Measurements from ENCODE around the gene PTPRT. TPM values are rescaled to one million over a fixed set of nuclear protein-coding genes. Genes with fewer than 3 reads are reported as not detected.

Gene PTPRT
- total RNA-seq, 1 donor from 2014 or later, result not detected

DNA sequence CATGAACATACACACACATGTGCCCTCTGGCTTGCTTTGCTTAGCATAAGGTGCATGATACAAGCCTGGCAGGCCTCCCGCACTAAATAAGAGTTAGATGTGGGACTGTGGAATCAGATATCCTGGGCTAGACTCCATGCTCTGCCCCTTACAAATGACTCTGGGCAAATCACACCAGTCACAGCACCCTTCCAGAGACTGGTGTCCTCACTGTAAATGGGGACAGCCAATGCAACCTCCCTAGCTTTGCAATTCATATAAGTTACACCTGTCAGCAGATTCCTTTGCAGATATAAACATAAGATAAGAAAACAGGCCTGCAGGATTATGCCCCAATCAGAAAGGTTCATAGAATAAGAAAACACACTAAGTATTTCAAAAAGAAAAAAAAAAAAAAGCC, 174.1 kb downstream of the PTPRT start:
- Mint-ChIP-seq H3K27me3 (ENCODE audit: unreplicated experiment) (no peaks in the 10 kb centered on the region), H3K4me3 (ENCODE audit: unreplicated experiment) (no peak overlapping the region), H3K27ac (ENCODE audit: unreplicated experiment) (no peak overlapping the region), H3K9me3 (ENCODE audit: unreplicated experiment) (peaks cover 18% of the 10 kb centered on the region), H3K4me1 (ENCODE audit: unreplicated experiment) (no peaks in the 10 kb centered on the region), H3K36me3 (ENCODE audit: unreplicated experiment) (no peaks in the 10 kb centered on the region)
- DNase-seq (ENCODE audit: extremely low spot score, unreplicated experiment), result no peak
- TF ChIP-seq, protein P1, sequence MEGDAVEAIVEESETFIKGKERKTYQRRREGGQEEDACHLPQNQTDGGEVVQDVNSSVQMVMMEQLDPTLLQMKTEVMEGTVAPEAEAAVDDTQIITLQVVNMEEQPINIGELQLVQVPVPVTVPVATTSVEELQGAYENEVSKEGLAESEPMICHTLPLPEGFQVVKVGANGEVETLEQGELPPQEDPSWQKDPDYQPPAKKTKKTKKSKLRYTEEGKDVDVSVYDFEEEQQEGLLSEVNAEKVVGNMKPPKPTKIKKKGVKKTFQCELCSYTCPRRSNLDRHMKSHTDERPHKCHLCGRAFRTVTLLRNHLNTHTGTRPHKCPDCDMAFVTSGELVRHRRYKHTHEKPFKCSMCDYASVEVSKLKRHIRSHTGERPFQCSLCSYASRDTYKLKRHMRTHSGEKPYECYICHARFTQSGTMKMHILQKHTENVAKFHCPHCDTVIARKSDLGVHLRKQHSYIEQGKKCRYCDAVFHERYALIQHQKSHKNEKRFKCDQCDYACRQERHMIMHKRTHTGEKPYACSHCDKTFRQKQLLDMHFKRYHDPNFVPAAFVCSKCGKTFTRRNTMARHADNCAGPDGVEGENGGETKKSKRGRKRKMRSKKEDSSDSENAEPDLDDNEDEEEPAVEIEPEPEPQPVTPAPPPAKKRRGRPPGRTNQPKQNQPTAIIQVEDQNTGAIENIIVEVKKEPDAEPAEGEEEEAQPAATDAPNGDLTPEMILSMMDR (IDR thresholded peaks at IDR 0.05), result no peak

DNA sequence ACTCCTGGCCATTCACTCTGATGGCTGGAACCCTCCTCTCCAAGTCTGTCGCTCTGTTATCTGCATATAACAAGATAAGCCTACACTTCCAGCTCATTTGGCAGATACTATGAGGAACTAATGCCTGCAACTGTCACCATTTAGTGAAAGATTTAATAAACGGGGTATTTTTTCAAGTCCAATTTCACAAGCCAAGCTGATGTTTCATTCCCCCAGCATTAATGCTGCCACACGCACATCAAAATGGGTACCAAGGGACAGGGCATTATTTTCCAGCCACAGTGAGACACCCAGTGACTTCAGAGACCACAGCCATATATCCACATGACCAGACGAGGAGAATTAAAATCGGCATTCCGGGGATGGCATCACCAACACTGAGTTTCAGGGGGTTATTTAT, 175.5 kb downstream of the PTPRT start:
- no peaks in the 10 kb centered on the region for H3K4me1 Mint-ChIP-seq (ENCODE audit: unreplicated experiment)
- H3K27ac Mint-ChIP-seq (ENCODE audit: unreplicated experiment), result no peak overlapping the region
- H3K27me3 Mint-ChIP-seq (ENCODE audit: unreplicated experiment), result no peaks in the 10 kb centered on the region
- H3K4me3 Mint-ChIP-seq (ENCODE audit: unreplicated experiment), result no peak overlapping the region
- peaks cover 20% of the 10 kb centered on the region for H3K9me3 Mint-ChIP-seq (ENCODE audit: unreplicated experiment)
- TF ChIP-seq, protein P1 (IDR thresholded peaks at IDR 0.05), result no peak
- H3K36me3 Mint-ChIP-seq (ENCODE audit: unreplicated experiment), result no peaks in the 10 kb centered on the region
- DNase-seq (ENCODE audit: extremely low spot score, unreplicated experiment), result no peak

DNA sequence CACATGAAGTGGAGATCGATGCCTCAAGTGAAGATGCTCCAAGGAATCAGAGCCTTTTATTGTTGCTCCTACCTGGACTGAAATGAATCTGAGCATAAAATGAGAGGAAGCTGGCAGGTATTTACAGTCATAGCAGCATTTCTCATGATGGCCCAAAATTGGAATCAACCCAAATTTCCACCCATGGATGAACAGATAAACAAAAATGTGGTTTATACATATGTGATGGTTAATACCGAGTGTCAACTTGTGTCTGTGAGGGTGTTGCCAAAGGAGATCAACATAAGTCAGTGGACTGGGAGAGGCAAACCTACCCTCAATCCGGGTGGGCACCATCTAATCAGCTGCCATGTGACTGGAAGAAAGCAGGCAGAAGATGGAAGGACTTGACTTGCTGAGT, 178.2 kb downstream of the PTPRT start:
- no peaks in the 10 kb centered on the region for H3K4me1 Mint-ChIP-seq (ENCODE audit: unreplicated experiment)

DNA sequence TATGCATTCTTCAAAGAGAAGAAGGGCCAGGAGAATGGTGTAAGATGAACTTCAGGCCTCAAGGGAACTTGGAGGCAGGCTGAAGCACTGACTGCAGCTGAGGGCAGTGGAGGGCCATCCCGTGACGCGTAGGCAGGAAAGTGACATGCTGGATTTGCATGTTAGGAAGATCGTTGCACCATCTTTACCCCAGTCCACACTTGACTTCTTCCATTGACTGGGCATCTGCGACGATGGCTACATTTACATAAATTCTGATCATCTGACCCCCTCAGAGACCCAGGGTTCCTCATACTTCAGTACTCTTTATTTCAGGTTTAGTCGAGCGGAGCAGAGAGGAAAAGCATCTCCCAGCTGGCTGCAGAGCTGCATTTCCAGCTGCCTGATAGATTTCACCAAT, 180.2 kb downstream of the PTPRT start:
- DNase-seq (ENCODE audit: extremely low spot score, unreplicated experiment), result no peak
- Mint-ChIP-seq H3K4me3 (ENCODE audit: unreplicated experiment) (no peak overlapping the region), H3K36me3 (ENCODE audit: unreplicated experiment) (no peaks in the 10 kb centered on the region), H3K9me3 (ENCODE audit: unreplicated experiment) (peaks cover 20% of the 10 kb centered on the region), H3K4me1 (ENCODE audit: unreplicated experiment) (no peaks in the 10 kb centered on the region), H3K27ac (ENCODE audit: unreplicated experiment) (no peak overlapping the region), H3K27me3 (ENCODE audit: unreplicated experiment) (no peaks in the 10 kb centered on the region)
- TF ChIP-seq, protein P1 (IDR thresholded peaks at IDR 0.05), result no peak

More for the DNA sequence above, 178.2 kb downstream of the PTPRT start:
- Mint-ChIP-seq H3K36me3 (ENCODE audit: unreplicated experiment) (no peaks in the 10 kb centered on the region), H3K27ac (ENCODE audit: unreplicated experiment) (no peak overlapping the region), H3K27me3 (ENCODE audit: unreplicated experiment) (no peaks in the 10 kb centered on the region), H3K9me3 (ENCODE audit: unreplicated experiment) (peaks cover 18% of the 10 kb centered on the region), H3K4me3 (ENCODE audit: unreplicated experiment) (no peak overlapping the region)
- DNase-seq (ENCODE audit: extremely low spot score, unreplicated experiment), result no peak
- TF ChIP-seq, protein P1 (IDR thresholded peaks at IDR 0.05), result no peak

DNA sequence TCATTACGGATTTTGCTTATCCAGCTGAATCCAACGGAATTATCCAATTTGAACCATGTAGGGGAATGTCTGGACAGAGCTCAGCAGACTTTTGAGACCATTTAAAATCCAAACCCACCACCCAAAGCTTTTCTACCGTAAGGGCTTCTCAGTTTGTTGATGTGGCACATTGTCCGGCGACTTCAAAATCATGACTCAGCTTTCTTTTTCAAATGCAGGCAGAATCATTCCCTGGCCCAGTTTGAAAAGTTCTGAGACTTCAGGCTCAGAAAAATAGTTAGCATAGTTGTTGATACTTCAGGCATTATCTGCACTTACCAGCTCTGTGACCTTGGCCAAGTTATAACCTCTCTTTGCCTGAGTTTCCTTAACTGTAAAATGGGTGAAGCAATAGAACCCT, 182.2 kb downstream of the PTPRT start:
- Mint-ChIP-seq H3K27ac (ENCODE audit: unreplicated experiment) (no peak overlapping the region), H3K36me3 (ENCODE audit: unreplicated experiment) (no peaks in the 10 kb centered on the region), H3K4me1 (ENCODE audit: unreplicated experiment) (no peaks in the 10 kb centered on the region), H3K9me3 (ENCODE audit: unreplicated experiment) (peaks cover 20% of the 10 kb centered on the region), H3K27me3 (ENCODE audit: unreplicated experiment) (no peaks in the 10 kb centered on the region), H3K4me3 (ENCODE audit: unreplicated experiment) (no peak overlapping the region)
- TF ChIP-seq, protein P1 (IDR thresholded peaks at IDR 0.05), result no peak
- DNase-seq (ENCODE audit: extremely low spot score, unreplicated experiment), result no peak
